ENCODE data around the gene SEPHS1. TPM values are rescaled to one million over a fixed set of nuclear protein-coding genes. Genes with fewer than 3 reads are reported as not detected.
"Not testable (repeated sequence)": the region's sequence is repeated elsewhere in the genome, so short reads cannot be mapped to it uniquely, and the experiment has no call there.

SEPHS1 gene
- polyA plus RNA-seq, 1 experiment, result 76.9 TPM

DNA sequence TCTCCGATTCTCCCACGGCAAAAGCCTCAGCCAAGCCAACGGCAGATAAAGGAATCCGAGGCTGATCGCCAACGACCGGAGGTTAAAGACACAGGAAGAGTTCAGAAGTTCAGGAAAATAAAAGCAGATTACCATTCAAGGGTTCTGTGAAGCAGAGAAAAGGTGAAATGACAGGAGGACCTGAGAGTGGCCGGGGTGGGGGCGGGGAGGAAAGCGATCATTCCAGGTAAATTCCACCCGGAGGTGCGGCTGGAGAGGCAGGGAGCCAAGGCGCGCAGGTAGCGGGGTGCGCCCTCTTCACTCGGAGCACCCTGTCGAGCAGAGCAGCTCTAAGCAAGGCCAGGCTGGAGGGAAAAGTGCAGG is 35.3 kb upstream of the SEPHS1 start:
- ChIA-PET POLR2A (interaction anchor here (0.6 kb wide), 1 partner anchor 34 kb away, joined by 4 read pairs; no protein-coding TSS in a partner anchor), CTCF (interaction anchor here (1.0 kb wide), 1 partner anchor 11 kb away, joined by 4 read pairs; no protein-coding TSS in a partner anchor)
- no peak for TF ChIP-seq CTCF (IDR thresholded peaks at IDR 0.05; ENCODE audit: low read depth, low read length)
- H3K9me3 ChIP-seq (ENCODE audit: control insufficient read depth, insufficient read depth, low read length), result no peaks in the 10 kb centered on the region
- no peak overlapping the region for H3K27ac ChIP-seq (ENCODE audit: low read depth, low read length)
- H3K4me3 ChIP-seq (ENCODE audit: low read depth, low read length), result no peak overlapping the region
- peaks cover 28% of the 10 kb centered on the region for H3K27me3 ChIP-seq (ENCODE audit: control insufficient read depth, insufficient read depth, low read length)
- no peak for DNase-seq (ENCODE audit: low read depth, low spot score)

DNA sequence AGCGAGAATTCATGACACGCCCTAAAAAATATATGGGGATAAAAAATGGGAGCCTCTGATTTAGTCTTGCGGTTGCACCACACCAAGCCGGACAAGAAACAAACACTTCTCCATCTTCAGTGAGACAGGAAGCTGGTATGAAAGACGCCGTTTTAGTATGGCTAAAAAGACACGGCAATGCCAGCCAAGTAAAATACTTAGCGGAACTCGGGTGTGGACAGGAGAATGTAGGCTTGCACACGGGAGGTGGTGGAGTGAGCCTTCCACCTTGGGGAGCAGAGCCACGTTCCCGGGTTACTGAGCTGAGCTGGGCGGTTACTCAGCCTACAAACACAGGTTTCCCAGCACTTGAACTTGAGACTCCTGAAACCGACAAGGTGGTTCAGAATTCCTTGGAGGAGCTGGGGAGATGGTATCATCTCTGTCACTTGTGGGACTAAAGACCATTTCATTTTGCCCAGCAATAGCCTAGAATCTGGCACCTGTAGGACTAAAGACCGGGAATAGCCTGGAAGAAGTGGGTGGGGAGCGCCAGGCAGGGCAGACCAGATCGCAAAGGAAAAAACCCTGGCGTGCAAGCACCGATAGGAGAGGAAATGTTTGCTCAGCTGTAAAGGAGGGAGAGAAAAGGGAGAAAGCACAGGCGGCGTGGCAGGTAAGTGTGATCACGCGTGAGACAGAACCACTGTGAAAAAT is 34.8 kb upstream of the SEPHS1 start:
- CTCF ChIA-PET, result no interaction called here
- POLR2A ChIA-PET, result interaction anchor here (0.6 kb wide), 1 partner anchor 34 kb away, joined by 4 read pairs; no protein-coding TSS in a partner anchor
- DNase-seq (ENCODE audit: low read depth, low spot score), result no peak
- Histone ChIP-seq H3K27me3 (ENCODE audit: control insufficient read depth, insufficient read depth, low read length) (peaks cover 26% of the 10 kb centered on the region), H3K27ac (ENCODE audit: low read depth, low read length) (no peak overlapping the region), H3K9me3 (ENCODE audit: control insufficient read depth, insufficient read depth, low read length) (no peaks in the 10 kb centered on the region), H3K4me3 (ENCODE audit: low read depth, low read length) (no peak overlapping the region)
- TF ChIP-seq CTCF (IDR thresholded peaks at IDR 0.05; ENCODE audit: low read depth, low read length), result no peak

GRCh38 chr10:13379061-13379460 is 31.0 kb upstream of the SEPHS1 start:
- H3K9me3 ChIP-seq (ENCODE audit: control insufficient read depth, insufficient read depth, low read length); DNase-seq (ENCODE audit: low read depth, low spot score); H3K4me3 ChIP-seq (ENCODE audit: low read depth, low read length); CTCF ChIA-PET; POLR2A ChIA-PET; H3K27ac ChIP-seq (ENCODE audit: low read depth, low read length): not testable (repeated sequence)
- peaks cover 22% of the 10 kb centered on the region for H3K27me3 ChIP-seq (ENCODE audit: control insufficient read depth, insufficient read depth, low read length)

GRCh38 chr10:13376746-13377145 is 28.7 kb upstream of the SEPHS1 start:
- no peak for TF ChIP-seq CTCF (IDR thresholded peaks at IDR 0.05; ENCODE audit: low read depth, low read length)
- H3K27ac ChIP-seq (ENCODE audit: low read depth, low read length), result no peak overlapping the region
- ChIA-PET CTCF (interaction anchor here (0.7 to 4.2 kb wide), 2 partner anchors 64 to 135 kb away, joined by 4 to 29 read pairs; no protein-coding TSS in a partner anchor), POLR2A (no interaction called here)
- peaks cover 10% of the 10 kb centered on the region for H3K27me3 ChIP-seq (ENCODE audit: control insufficient read depth, insufficient read depth, low read length)
- no peak for DNase-seq (ENCODE audit: low read depth, low spot score)
- no peaks in the 10 kb centered on the region for H3K9me3 ChIP-seq (ENCODE audit: control insufficient read depth, insufficient read depth, low read length)
- no peak overlapping the region for H3K4me3 ChIP-seq (ENCODE audit: low read depth, low read length)

DNA sequence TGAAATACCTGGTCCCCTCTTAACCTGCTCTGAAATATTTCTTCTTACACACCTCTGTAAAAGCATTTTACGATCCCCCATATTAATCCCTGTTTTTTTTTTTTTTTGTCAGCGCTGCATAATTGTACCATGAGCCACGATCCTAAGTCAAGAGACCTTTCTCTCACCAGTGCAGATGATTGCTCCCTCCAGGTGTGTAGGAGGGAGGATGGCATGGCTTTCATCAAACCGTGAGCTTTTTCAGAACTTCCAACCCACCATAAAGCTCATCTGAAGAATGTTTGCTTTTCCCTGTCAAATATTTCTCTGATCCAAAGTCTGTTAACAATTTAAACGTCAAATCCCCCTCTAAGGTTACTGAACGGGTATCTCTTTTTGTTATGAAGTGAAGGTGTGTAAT is 28.2 kb upstream of the SEPHS1 start:
- TF ChIP-seq CTCF (IDR thresholded peaks at IDR 0.05; ENCODE audit: low read depth, low read length), result no peak

More for the DNA sequence above, 28.2 kb upstream of the SEPHS1 start:
- Histone ChIP-seq H3K27ac (ENCODE audit: low read depth, low read length) (no peak overlapping the region), H3K4me3 (ENCODE audit: low read depth, low read length) (no peak overlapping the region), H3K27me3 (ENCODE audit: control insufficient read depth, insufficient read depth, low read length) (peaks cover 10% of the 10 kb centered on the region), H3K9me3 (ENCODE audit: control insufficient read depth, insufficient read depth, low read length) (no peaks in the 10 kb centered on the region)
- DNase-seq (ENCODE audit: low read depth, low spot score), result no peak
- POLR2A ChIA-PET, result no interaction called here
- CTCF ChIA-PET, result interaction anchor here (0.7 to 4.2 kb wide), 3 partner anchors 64 to 170 kb away, joined by 4 to 29 read pairs (median 8); no protein-coding TSS in a partner anchor

Measured in AG04450 (cell line).